ENCODE results near the gene GOLGA8T.
"Not testable (repeated sequence)": the region's sequence is repeated elsewhere in the genome, so short reads cannot be mapped to it uniquely, and the experiment has no call there.

The GOLGA8T gene

DNA sequence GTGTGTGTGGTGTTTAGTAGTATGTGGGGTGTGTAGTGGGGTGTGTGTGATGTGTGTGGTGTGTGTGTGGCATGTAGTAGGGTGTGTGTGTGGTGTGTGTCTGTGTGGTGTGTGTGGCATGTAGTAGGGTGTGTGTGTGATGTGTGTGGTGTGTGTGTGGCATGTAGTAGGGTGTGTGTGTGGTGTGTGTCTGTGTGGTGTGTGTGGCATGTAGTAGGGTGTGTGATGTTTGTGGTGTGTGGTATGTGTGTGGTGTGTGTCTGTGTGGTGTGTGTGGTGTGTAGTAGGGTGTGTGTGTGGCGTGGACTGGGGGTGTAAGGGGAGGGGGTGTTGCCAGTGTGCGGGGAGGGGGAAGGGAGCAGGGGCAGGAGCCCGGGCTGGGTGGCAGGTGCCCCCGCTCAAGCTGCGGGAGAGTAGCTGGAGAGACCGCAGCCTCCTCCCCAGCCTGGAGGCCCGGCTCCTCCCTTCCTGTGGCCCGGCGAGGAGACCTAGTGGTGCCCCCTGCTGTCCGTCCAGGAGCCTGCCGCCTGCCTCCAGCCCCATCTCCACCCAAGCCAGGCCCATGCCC lies 38.3 kb downstream of the GOLGA8T start:
- H3K27ac ChIP-seq; H3K27me3 ChIP-seq; H3K4me3 ChIP-seq (ENCODE audit: low read depth in 1 of 2, low read length in 1 of 2); H3K36me3 ChIP-seq; H3K9me3 ChIP-seq; H3K4me1 ChIP-seq (ENCODE audit: control insufficient read depth in 1 of 2, insufficient read depth in 1 of 2, low read depth in 1 of 2, low read length in 1 of 2): not testable (repeated sequence)

DNA sequence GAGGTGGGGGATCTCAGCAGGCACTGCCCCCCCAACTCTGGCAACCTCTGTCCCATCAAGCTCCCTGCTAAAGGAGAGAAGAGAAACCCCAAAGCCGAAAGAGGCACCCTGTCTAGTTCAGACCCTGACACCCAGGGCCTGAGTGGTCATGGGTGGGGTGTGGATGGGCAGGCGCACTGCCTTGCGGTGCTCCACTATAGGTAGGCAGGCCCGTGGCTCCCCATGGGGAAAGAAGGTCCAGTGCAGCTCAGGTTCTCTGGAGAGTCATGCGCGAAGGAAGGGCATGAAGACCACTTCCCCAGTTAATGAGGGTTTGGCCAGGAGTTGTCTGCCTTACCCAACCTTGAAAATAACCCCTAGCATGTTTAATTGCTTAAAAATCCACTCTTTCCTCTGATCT lies 40.4 kb downstream of the GOLGA8T start:
- H3K36me3 ChIP-seq; H3K9me3 ChIP-seq; H3K27me3 ChIP-seq; H3K4me1 ChIP-seq (ENCODE audit: control insufficient read depth in 1 of 2, insufficient read depth in 1 of 2, low read depth in 1 of 2, low read length in 1 of 2); H3K4me3 ChIP-seq (ENCODE audit: low read depth in 1 of 2, low read length in 1 of 2); H3K27ac ChIP-seq: not testable (repeated sequence)

DNA sequence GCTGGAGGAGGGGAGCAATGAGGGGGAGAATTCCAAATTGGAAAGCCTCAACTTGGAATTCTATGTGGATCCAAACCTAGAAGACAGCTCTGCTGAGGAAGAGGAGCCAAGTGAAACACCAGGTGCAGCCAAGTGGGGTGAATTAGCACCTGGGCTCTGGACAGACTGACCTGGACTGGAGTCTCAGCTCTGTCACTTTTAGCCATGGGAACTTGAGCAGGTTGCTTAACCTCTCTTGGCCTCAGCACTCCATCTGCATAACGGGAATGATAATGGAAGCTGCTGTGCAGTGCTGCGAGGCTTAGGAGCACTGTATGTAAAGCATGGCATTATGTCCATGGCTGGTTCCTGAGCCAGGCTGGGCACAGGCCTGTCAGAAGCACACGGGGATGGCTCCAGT lies 41.8 kb downstream of the GOLGA8T start:
- not testable (repeated sequence) for H3K27ac ChIP-seq

DNA sequence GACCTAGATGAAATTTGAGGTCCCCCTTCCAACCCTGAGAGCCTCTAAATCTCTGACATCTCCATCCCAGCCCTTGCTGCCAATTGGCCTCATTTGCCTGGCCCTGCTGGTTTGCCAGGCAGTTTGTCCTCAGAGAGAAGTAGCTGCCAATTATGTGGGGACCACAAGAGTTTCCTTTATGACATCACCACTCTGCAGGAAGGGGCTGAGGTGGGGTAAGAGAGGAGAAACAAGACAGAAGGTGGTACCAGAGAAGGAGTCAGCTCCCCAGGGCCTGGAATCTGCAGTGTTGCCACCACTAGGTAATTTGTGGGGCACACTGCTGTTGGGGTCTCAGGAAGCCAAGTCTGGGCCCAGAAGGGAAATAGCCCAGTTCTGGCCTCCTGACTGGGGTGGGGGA lies 45.0 kb downstream of the GOLGA8T start:
- H3K9me3 ChIP-seq; H3K36me3 ChIP-seq; H3K4me3 ChIP-seq (ENCODE audit: low read depth in 1 of 2, low read length in 1 of 2); H3K4me1 ChIP-seq (ENCODE audit: control insufficient read depth in 1 of 2, insufficient read depth in 1 of 2, low read depth in 1 of 2, low read length in 1 of 2); H3K27ac ChIP-seq; H3K27me3 ChIP-seq: not testable (repeated sequence)

More for the DNA sequence above, 41.8 kb downstream of the GOLGA8T start:
- H3K36me3 ChIP-seq; H3K4me1 ChIP-seq (ENCODE audit: control insufficient read depth in 1 of 2, insufficient read depth in 1 of 2, low read depth in 1 of 2, low read length in 1 of 2); H3K27me3 ChIP-seq; H3K9me3 ChIP-seq; H3K4me3 ChIP-seq (ENCODE audit: low read depth in 1 of 2, low read length in 1 of 2): not testable (repeated sequence)

DNA sequence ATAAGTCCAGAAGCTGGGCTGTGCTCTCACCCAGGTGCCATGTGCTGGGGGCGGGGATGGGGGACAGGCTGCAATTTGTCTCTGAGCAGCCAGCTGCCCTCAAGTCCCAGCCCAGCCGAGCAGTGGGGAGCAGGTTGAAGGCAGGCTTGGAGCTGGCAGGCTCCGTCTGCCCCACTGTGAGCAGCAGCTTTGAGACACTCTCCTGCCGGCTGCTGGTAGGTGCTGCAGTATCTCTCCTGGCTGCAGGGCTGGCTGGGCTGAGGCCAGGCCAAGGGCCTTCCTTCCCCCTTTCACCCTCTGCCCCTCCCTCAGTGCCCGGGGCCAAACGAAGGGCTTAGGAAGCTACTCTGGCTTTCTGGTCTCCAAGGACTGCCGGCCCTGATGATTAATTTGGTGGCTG lies 50.6 kb downstream of the GOLGA8T start:
- H3K36me3 ChIP-seq; H3K27me3 ChIP-seq; H3K9me3 ChIP-seq; H3K4me1 ChIP-seq (ENCODE audit: control insufficient read depth in 1 of 2, insufficient read depth in 1 of 2, low read depth in 1 of 2, low read length in 1 of 2); H3K4me3 ChIP-seq (ENCODE audit: low read depth in 1 of 2, low read length in 1 of 2); H3K27ac ChIP-seq: not testable (repeated sequence)

DNA sequence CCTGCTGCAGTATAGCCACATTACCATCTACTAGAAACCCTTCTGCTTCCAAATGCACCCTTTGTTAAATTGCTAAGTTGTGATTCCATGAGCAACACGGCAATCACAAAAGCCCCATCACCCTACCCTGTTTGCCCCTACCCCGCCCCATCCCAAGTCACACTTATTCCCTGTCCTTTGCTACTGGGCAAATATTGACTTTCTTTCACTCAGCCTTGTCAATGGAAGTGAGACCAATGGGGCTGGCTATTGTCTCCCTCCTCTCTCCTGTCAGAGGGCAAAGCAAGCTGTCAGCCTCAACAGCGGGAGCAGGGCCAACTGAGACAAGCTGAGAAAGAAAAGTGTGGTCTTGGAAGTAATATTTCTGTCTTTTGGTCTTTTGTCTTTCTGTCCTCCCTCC lies 52.6 kb downstream of the GOLGA8T start:
- peaks cover 21% of the 10 kb centered on the region for H3K27me3 ChIP-seq
- H3K27ac ChIP-seq; H3K9me3 ChIP-seq; H3K36me3 ChIP-seq; H3K4me3 ChIP-seq (ENCODE audit: low read depth in 1 of 2, low read length in 1 of 2); H3K4me1 ChIP-seq (ENCODE audit: control insufficient read depth in 1 of 2, insufficient read depth in 1 of 2, low read depth in 1 of 2, low read length in 1 of 2): not testable (repeated sequence)

DNA sequence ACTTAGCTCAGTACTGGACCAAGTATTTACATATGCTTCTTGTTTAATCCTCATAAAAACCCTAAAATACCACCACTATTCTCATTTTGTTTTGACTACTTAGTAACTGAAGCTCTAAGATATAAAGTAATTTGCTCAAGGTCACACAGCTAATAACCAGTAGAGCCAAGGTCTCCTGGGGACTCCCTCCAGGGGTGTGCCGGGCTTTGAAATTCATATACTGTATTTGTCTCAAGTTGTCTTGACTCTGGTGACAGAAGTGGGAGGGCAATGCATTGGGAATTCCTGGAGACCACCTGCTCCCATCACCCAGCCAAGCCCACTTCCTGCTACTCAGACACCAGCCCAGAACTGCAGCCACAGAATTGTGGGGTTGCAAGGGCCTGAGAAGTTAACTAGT lies 54.9 kb downstream of the GOLGA8T start:
- not testable (repeated sequence) for H3K36me3 ChIP-seq; H3K4me3 ChIP-seq (ENCODE audit: low read depth in 1 of 2, low read length in 1 of 2); H3K9me3 ChIP-seq; H3K27ac ChIP-seq; H3K4me1 ChIP-seq (ENCODE audit: control insufficient read depth in 1 of 2, insufficient read depth in 1 of 2, low read depth in 1 of 2, low read length in 1 of 2)
- peaks cover 32% of the 10 kb centered on the region for H3K27me3 ChIP-seq

DNA sequence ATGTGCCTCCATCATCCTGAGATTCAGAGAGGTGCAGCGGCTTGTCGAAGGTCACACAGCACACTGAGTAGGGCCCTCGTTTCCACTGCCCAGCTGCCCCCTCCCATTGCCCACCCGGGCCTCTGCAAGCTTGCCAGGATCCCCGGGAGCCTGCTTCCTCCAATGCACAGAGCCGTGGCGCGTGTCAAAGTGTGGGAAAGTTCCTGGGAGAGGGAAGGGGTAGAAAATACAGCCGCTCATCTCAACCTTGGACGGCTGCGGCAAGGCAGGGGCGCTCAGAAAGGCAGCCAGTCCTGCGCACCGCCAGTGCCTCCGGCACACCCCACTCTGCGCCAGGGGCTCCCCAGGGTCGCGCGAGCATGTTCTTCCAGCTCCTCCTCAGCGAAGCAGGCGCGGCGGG lies 56.3 kb downstream of the GOLGA8T start:
- not testable (repeated sequence) for H3K4me1 ChIP-seq (ENCODE audit: control insufficient read depth in 1 of 2, insufficient read depth in 1 of 2, low read depth in 1 of 2, low read length in 1 of 2); H3K4me3 ChIP-seq (ENCODE audit: low read depth in 1 of 2, low read length in 1 of 2); H3K36me3 ChIP-seq; H3K9me3 ChIP-seq; H3K27ac ChIP-seq
- peaks cover 38% of the 10 kb centered on the region for H3K27me3 ChIP-seq

DNA sequence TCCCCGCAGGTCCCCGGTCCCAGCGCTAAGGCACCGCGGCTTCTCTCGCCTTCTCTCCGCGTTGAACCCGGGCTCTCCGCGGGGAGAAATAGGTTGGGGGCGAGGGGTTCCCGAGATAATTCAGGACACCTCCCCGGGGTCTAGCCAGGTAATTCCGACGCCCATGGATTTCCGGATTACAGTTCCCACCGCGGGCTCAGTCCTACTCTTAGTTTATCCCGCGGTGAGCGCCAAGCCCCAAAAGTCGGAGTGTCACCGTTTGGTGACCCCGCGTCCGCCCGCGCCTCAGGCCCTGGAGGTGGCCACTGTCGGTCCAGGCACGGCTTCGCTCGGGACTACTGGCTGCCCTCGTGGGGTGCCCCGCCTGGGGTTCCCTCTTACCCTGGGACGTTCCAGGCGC lies 56.8 kb downstream of the GOLGA8T start:
- not testable (repeated sequence) for H3K36me3 ChIP-seq; H3K4me3 ChIP-seq (ENCODE audit: low read depth in 1 of 2, low read length in 1 of 2); H3K9me3 ChIP-seq; H3K27ac ChIP-seq; H3K4me1 ChIP-seq (ENCODE audit: control insufficient read depth in 1 of 2, insufficient read depth in 1 of 2, low read depth in 1 of 2, low read length in 1 of 2)
- H3K27me3 ChIP-seq, result peaks cover 43% of the 10 kb centered on the region

DNA sequence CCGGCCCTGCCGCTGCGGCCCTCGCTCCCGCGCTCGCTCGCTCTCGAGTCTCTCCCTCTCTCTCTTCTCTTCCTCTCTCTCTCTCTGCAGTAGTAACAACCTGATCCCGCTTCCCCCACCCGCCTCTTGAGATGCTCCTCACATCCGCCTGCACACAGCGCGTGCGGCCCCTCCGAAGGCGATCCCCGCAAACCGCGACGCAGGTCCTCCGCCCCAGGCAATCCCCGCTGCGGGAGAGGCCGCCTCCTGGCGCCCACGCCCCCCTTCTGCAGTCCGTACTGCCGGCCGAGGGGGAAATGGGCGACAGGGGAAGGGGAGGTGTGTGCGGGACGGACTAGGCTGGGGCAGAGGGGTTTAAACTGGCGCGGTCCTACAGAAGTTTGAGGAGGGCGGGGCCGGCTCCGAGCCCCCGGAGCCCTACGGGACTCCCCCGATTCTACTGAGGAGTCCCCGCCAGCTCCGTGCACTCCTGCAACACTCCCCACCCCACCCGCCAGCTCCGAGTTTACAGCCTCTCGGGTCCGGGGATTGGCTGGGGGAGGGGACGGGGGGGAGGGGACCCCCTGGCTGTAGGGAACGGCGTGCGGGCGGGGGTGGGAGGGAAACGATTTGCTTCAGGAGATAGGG lies 57.4 kb downstream of the GOLGA8T start:
- H3K4me1 ChIP-seq (ENCODE audit: control insufficient read depth in 1 of 2, insufficient read depth in 1 of 2, low read depth in 1 of 2, low read length in 1 of 2); H3K36me3 ChIP-seq; H3K27ac ChIP-seq; H3K9me3 ChIP-seq; H3K4me3 ChIP-seq (ENCODE audit: low read depth in 1 of 2, low read length in 1 of 2): not testable (repeated sequence)
- H3K27me3 ChIP-seq, result peaks cover 49% of the 10 kb centered on the region

DNA sequence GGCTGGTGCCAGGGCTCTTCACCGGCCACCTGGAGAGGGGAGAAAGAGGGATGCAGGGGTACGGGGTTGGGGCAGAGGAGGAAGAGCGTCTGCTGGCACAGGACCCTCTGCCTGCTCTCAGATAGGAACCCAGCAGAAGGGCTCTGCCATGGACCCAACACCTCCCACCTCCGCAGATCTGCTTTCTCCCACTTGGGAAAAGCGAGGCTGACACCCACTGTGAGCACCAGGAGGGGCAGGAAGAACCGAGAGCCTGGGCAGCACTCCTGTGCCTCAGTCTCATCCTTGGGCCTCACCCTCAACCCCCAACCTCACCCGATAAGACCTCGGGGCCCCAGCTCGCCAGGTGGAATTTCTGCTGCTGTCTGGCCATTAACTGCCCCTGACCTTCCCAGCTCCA lies 58.0 kb downstream of the GOLGA8T start:
- H3K36me3 ChIP-seq; H3K27ac ChIP-seq; H3K4me1 ChIP-seq (ENCODE audit: control insufficient read depth in 1 of 2, insufficient read depth in 1 of 2, low read depth in 1 of 2, low read length in 1 of 2); H3K4me3 ChIP-seq (ENCODE audit: low read depth in 1 of 2, low read length in 1 of 2); H3K9me3 ChIP-seq: not testable (repeated sequence)
- peaks cover 49% of the 10 kb centered on the region for H3K27me3 ChIP-seq

Measured in neutrophil (primary cell).